Raji (cell line): ENCODE data around the gene PRMT6.

Source experiments
- POLR2A ChIP-seq: IDR thresholded peaks from 2 replicates; pipeline ENCODE4 v1.6.1; 2011; ENCODE audit warnings: low read depth, low read length, control low read depth; ENCODE audit not compliant: insufficient read depth

PRMT6 gene

GRCh38 chr1:107081102-107081501, 24.6 kb downstream of the PRMT6 start:
- no peak for TF ChIP-seq POLR2A

- TF ChIP-seq POLR2A = no peak
Measured at GRCh38 chr1:107091418-107091817, 34.9 kb downstream of the PRMT6 start.

- TF ChIP-seq POLR2A = no peak
Measured at GRCh38 chr1:107095647-107096046, 39.2 kb downstream of the PRMT6 start.

GRCh38 chr1:107096690-107097089, 40.2 kb downstream of the PRMT6 start:
- TF ChIP-seq POLR2A = no peak

- no peak for TF ChIP-seq POLR2A
Measured at GRCh38 chr1:107098961-107099360, 42.5 kb downstream of the PRMT6 start.

- no peak for TF ChIP-seq POLR2A
Measured at GRCh38 chr1:107100331-107100984, 44.0 kb downstream of the PRMT6 start.

GRCh38 chr1:107105914-107106313, 49.4 kb downstream of the PRMT6 start:
- no peak for TF ChIP-seq POLR2A
